HCEC 1CT (cell line): Measurements from ENCODE around the gene NKX6-2.
"Not testable (repeated sequence)": the region's sequence is repeated elsewhere in the genome, so short reads cannot be mapped to it uniquely, and the experiment has no call there.

Experiments used
- DNase-seq: peaks from one replicate; pipeline ENCODE4 v3.0.0-alpha.2; 2017

Gene NKX6-2

DNA sequence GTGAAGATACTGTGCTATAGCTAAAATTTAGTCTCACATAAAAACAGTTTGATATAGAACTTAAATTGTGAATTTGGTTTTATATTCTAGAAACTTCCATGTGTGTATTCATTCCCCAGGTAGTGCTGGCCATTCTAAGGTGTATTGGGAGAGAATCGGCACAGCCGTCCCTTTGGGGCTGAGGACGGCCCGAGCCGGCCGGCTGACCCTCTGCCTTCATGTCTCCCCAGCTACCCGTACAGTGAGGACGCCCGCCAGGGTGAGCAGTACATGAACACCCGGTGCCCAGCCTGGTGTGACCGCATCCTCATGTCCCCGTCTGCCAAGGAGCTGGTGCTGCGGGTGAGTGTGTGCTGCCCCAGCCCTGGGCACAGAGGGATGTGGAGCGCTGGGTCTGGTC is 8.5 kb downstream of the NKX6-2 start:
- DNase-seq, result no peak

GRCh38 chr10:132776821-132777220 is 9.1 kb downstream of the NKX6-2 start:
- no peak for DNase-seq

DNA sequence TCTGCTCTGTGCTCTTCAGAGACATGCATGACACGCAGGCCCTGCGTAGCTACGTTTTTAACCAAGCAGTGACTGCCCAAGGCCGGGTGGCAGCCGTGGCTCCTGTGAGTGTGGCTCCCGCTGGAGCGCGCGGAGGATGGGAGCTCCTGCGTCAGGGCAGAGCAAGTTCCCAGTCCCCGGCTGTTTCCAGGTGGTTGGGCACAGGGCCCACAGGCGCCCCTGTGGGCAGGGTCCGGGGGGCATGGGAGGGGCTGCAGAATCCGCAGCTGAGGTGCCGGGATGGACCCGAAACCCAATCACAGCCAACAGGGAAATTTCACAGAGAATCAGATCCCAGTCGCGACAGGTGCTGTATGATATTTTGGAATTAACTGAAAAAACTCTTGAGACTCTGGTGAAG is 9.8 kb downstream of the NKX6-2 start:
- DNase-seq, result no peak

DNA sequence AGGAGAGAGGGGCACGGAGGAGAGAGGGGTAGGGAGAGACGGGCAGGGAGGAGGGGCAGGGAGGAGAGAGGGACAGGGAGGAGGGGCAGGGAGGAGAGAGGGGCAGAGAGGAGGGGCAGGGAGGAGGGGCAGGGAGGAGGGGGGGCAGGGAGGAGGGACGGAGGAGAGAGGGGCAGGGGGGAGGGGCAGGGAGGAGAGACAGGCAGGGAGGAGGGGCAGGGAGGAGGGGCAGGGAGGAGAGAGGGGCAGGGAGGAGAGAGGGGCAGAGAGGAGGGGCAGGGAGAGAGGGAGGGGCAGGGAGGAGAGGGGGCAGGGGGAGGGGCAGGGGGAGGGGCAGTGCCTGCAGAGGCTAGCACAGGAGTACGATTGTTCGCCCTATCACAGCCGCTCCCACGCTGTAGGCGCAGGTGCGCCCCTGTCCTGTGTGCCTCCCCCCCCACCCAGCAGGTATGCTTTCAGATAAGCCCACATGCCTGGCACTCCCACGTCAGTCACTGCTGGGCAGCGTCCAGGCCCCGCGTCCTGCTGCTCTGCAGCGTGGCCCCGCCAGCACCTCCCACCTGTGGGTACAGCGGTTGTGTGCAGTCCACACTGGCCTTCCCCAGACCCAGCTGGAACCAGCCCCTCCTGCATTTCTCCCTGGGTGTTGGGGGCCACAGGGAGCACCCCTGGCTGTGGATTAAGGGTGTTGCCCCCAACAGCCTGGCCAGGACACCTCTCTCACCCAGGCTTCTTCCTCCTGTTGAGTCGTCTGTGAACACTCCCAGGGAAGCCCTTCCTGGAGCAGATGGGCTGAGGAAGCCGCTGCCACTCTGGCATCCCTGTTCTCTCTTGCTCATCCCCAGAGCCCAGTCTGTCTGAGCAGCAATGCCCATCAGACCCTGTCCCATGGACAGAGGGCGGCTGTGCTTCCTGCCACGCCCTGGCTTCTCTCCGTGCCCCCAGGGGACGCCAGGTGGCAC is 10.8 kb downstream of the NKX6-2 start:
- DNase-seq, result no peak

- DNase-seq, result no peak
Observed at GRCh38 chr10:132774181-132774901, 11.6 kb downstream of the NKX6-2 start.

GRCh38 chr10:132772816-132773215 is 13.1 kb downstream of the NKX6-2 start:
- DNase-seq, result not testable (repeated sequence)

DNA sequence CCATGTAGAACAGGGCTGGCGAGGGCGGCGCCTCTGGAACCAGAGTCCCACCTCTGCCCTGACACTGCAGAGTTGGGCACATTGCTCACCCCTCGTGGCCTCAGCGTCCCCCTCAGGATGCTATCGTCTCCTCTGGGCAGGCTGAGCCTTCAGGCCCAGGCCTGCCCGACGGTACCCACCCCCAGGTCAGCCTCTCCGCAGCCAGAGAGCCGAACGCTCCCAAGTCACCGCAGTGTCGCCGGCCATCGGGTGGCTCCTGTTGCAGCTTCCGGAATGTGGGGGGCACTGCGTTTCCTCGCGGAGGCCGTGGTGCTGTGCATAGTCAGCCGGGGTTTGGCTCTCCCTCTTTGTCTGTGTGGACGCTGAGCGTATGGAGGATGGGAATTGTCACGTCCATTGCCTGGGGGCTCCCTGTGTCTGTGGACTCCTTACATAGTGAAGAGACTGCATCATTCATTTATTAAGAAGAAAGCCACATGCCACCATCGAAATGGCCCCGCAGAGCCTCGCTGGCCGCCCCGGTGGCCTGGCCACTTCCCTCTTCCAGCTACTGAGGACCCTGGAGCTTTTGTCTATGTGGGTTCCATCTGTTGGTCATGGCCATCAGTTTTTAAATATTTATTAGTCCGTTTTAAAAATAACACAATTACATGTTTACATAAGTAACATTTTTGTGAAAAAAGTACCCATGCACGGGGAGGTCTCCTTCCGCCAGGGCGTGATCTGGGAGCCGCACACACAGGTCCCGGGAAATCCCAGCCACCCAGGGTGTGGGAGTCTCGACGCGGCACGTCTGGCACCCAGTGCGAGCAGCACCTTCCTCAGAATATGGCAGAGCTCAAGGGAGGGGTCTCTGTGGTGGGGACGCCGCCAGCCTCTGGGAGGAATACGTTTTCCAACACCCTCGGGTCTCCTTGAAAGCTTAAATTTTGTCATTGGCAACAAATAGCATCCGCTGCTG is 15.6 kb downstream of the NKX6-2 start:
- DNase-seq, result no peak

DNA sequence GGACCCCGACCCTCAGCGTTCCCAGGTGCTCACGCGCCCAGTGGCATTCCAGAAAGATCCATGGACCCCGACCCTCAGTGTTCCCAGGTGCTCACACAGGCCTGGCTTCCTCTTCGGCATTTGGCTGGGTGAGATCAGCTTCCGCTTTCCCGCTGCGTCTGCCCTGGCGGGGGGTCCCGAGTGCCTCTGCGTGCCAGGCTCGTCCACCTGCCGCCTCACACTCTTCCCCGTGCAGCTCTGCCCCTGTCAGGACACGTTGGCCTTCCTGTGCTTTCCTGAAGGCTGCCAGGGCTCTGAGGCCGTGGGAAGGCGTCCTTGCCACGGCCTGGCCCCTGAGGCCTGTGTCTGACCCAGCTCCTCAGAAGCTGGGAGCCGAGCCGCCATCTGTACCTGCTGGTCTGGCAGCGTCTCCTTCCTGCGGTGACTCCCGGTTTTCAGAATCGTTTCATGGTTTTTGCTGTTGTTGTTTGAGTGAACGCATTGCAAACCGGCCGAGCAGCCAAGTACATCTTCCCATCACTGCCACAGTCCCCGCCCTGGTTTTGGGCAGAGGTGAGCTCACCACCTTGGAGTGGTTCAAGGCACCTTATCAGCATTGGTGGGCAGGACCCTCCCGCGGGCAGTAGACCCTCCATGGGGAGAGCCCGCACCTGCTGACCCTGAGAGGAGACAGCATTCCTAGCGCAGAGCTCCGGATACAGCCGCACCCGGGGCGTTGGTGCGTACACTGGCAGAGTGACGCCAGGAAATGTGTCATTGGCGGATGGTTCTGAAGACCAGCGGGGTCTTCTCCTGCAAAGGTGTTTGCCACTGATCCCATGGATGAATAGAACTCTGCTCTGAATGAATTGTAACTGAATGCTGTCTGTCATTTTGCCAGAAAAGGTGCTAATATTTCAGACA is 17.4 kb downstream of the NKX6-2 start:
- no peak for DNase-seq

DNA sequence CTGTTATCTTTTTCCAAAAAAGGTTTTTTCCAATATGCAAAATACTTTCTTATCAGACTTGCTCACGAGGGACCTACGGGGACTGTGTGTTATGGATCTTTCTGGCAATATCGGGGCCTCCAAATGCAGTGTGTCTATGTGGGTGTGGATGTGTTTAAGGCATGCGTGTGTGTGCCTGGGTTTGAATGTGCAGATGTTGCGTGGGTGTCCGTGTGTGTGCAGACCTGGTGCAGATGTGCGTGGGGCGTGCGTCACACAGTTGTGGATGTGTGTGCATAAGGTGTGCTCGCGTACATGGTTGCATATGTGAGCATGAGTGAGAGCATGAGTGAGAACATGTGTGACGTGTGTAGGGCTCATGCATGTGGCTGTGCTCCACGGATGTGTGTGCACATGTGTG is 19.7 kb downstream of the NKX6-2 start:
- no peak for DNase-seq

DNA sequence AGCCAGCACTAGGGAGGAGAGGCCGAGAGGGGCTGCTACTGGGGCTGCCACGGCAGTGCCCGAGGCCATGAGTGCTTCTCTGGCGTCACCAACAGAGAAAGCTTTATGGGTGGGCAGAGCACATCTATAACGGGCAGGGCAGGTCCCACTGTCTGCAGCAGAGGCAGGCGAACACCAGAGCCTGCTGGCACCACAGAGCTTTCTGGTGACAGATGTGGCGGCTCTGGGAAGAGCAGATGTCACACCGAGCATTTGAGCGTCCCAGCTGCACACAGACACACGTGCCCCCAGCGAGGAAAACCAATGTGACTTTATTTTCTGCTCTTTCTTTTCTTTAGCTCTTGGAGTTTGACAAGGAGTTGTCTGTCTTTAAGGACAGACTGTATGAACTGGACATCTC is 20.5 kb downstream of the NKX6-2 start:
- no peak for DNase-seq

DNA sequence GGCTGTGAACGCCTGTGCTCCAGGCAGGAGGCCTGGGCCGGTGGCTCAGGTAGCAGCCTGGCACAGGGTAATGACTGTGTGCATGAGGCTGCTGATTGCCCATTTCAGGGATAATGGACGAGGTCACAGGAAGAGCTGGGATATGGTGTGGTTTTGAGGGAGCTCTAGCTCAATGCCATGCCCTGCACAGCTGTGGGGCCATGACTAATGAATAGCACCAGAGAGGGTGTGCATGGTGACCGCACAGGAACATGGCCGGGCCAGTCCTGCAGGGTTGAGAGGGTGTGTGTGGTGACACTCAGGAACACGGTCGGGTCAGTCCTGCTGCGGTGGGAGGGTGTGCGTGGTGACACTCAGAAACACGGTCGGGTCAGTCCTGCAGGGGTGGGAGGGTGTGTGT is 21.8 kb downstream of the NKX6-2 start:
- no peak for DNase-seq

- DNase-seq, result no peak
Observed at GRCh38 chr10:132763545-132763944, 22.4 kb downstream of the NKX6-2 start.

GRCh38 chr10:132762267-132762666 is 23.7 kb downstream of the NKX6-2 start:
- DNase-seq, result no peak

DNA sequence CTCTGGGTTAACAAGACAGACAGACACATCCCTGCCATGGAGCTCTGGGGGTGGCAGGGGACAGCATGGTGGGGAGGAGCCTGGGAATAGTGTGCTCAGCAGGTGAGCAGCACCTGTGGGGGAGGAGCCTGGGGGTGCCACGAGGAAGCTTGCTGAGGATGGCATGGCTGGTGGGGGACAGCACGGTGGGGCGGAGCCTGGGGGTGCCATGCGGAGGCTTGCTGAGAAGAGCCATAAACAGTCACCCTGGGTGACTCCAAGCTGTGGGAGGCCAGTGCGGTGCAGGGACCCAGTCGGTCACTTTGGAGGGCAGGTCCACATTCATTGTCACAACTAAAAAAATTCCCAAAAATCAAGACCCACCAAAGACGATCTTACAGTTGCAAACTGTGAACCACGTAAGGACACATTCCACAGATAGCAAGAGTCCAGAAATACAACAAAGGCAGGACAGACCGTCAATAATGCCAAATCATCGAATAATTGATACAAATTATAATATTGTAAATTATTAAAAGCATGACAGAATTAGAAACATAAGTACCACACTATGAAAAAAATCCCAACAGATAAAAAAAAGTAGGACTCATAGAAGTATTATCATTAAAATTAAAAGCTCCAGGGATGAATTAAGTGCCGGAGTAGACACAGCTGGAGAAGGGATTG is 24.4 kb downstream of the NKX6-2 start:
- no peak for DNase-seq

DNA sequence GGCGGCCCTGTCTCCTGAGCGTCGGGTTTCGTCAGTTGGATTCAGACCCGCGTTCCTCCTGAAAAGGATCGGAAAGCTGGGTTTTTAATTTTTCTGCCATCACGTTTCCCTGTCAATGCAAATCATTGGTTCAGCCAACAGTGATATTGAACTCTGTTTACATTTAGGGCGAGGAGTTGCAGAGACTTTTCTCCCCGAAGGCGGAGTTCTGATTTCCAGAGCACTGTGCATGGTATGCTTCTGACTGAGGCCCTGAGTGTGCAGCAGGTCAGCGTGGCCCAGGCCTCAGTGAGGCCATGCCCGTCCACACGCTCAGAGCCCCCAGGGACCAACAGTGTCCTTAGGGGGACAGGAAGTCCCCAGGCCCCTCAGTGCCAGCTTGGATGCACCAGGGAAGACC is 27.1 kb downstream of the NKX6-2 start:
- no peak for DNase-seq

DNA sequence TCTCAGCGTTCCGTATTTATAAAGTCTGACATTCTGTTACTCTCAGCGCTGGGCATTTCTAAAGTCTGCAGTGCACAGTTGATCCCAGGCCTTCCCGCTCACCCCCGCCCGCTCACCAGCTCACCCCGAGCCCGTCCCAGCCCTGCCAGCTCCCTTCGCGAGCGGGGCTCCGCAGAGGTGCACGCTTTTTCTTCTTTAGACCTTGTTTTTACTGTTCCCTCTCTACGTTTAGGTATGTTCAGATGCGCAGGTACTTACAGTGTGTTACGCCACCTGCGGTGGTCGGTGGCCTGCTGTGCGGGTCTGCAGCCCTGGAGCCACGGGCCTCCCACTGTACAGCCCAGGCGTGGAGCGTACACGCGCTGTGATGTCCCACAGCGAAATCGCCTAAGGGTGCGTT is 28.8 kb downstream of the NKX6-2 start:
- DNase-seq, result no peak

GRCh38 chr10:132756591-132756990 is 29.4 kb downstream of the NKX6-2 start:
- DNase-seq, result no peak

- DNase-seq, result no peak
Observed at GRCh38 chr10:132755166-132755711, 30.7 kb downstream of the NKX6-2 start.

GRCh38 chr10:132754071-132754470 is 31.9 kb downstream of the NKX6-2 start:
- no peak for DNase-seq

GRCh38 chr10:132753596-132753995 is 32.4 kb downstream of the NKX6-2 start:
- DNase-seq, result no peak

DNA sequence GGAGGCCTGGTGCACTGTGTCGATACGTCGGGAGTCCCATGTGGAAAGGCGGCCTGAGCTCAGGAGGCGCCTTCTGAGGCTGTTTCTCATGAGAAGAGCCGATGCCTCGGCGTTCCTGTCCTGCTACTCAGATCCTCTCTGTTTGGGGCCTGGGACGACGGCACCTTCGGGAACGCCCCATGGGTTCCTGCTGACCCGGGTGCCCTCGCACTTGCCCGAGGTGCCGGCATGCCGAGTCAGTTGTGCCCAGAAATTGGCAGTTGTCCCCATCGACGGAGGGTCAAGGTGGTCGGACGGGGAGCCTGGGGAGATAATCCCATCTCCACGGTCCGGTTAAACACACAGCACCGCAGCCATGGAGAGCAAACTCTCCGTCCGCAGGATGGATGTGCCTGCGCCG is 33.0 kb downstream of the NKX6-2 start:
- DNase-seq, result no peak
